ENCODE results near the gene PAXX. TPM values are rescaled to one million over a fixed set of nuclear protein-coding genes. Genes with fewer than 3 reads are reported as not detected.

PAXX gene
- total RNA-seq, 1 donor from 2014 or later: 53.1 TPM

- H3K27ac ChIP-seq: peak within 1 kb of the TSS; percentile 70
- no peak for DNase-seq
- intact Hi-C loops (cut with DNase I): no loop called here
Observed at GRCh38 chr9:136977223-136977622, 15.0 kb upstream of the PAXX start, which contains the start of gene PTGDS. Gene PTGDS, plus strand, starts transcription at chr9:136977504. Its CDS starts 75 bp downstream, at chr9:136977579.

GRCh38 chr9:136977649-136978072, 14.6 kb upstream of the PAXX start:
- peaks cover 34% of the 10 kb centered on the region for H3K4me1 ChIP-seq
- no peaks in the 10 kb centered on the region for H3K9me3 ChIP-seq
- TF ChIP-seq CTCF (IDR thresholded peaks at IDR 0.05): no peak
- DNase-seq (no peak), ATAC-seq (no peak)
- H3K27me3 ChIP-seq: no peaks in the 10 kb centered on the region
- peak overlapping the region; percentile 70 for H3K27ac ChIP-seq
- intact Hi-C loops (cut with DNase I): no loop called here
- peak overlapping the region; percentile 55 for H3K4me3 ChIP-seq
- no peaks in the 10 kb centered on the region for H3K36me3 ChIP-seq

More at GRCh38 chr9:136977223-136977622, 15.0 kb upstream of the PAXX start, which contains the start of gene PTGDS:
- Histone ChIP-seq H3K9me3 (no peaks in the 10 kb centered on the region), H3K27me3 (no peaks in the 10 kb centered on the region), H3K4me3 (peak within 1 kb of the TSS; percentile 55), H3K4me1 (peaks cover 32% of the 10 kb centered on the region), H3K36me3 (no peaks in the 10 kb centered on the region)
- no peak for TF ChIP-seq CTCF (IDR thresholded peaks at IDR 0.05)
- ATAC-seq: no peak

GRCh38 chr9:136978073-136978864, 14.0 kb upstream of the PAXX start:
- H3K27ac ChIP-seq: peak overlapping the region; percentile 70

GRCh38 chr9:136978865-136979544, 13.2 kb upstream of the PAXX start:
- Histone ChIP-seq H3K4me3 (no peak overlapping the region), H3K36me3 (no peaks in the 10 kb centered on the region), H3K27ac (no peak overlapping the region), H3K9me3 (no peaks in the 10 kb centered on the region), H3K4me1 (peaks cover 34% of the 10 kb centered on the region), H3K27me3 (no peaks in the 10 kb centered on the region)
- no peak for ATAC-seq
- no peak for TF ChIP-seq CTCF (IDR thresholded peaks at IDR 0.05)
- intact Hi-C loops (cut with DNase I): no loop called here
- no peak for DNase-seq

More at GRCh38 chr9:136978073-136978864, 14.0 kb upstream of the PAXX start:
- Histone ChIP-seq H3K4me3 (peak overlapping the region; percentile 55), H3K36me3 (no peaks in the 10 kb centered on the region), H3K4me1 (peaks cover 34% of the 10 kb centered on the region), H3K27me3 (no peaks in the 10 kb centered on the region), H3K9me3 (no peaks in the 10 kb centered on the region)
- ATAC-seq: peak; percentile 72
- intact Hi-C loops (cut with DNase I): no loop called here
- DNase-seq: peak; percentile 88
- no peak for TF ChIP-seq CTCF (IDR thresholded peaks at IDR 0.05)

- Histone ChIP-seq H3K9me3 (no peaks in the 10 kb centered on the region), H3K27ac (peak overlapping the region; percentile 11), H3K36me3 (no peaks in the 10 kb centered on the region), H3K27me3 (peaks cover 9% of the 10 kb centered on the region), H3K4me1 (peaks cover 34% of the 10 kb centered on the region), H3K4me3 (no peak overlapping the region)
- DNase-seq (no peak), ATAC-seq (no peak)
- intact Hi-C loops (cut with DNase I): no loop called here
- no peak for TF ChIP-seq CTCF (IDR thresholded peaks at IDR 0.05)
Observed at GRCh38 chr9:136979769-136980587, 12.2 kb upstream of the PAXX start.
